Spleen (tissue), 11 donors: ENCODE results near the gene NR2C1. TPM values are rescaled to one million over a fixed set of nuclear protein-coding genes. Genes with fewer than 3 reads are reported as not detected.

Source experiments
- DNase-seq: peaks from one replicate; pipeline ENCODE4 v3.0.0-alpha.2; 2020
- H3K27ac ChIP-seq, 8 donors: fragments of 200-600 bp; sonication (generic) in 7 of 8; 1 replicate in 4 of 8; 2 replicates in 4 of 8; pipeline versions ENCODE4 v1.5.0 to v1.8.0; 2016 to 2021; ENCODE audit warnings: inconsistent platforms in 4 of 8, mild to moderate bottlenecking in 4 of 8, moderate library complexity in 1 of 8
- H3K27me3 ChIP-seq, 7 donors: fragments of 200-600 bp; sonication (generic) in 6 of 7; replicated peaks in 1 of 7; 1 replicate in 4 of 7; 2 replicates in 3 of 7; pipeline versions ENCODE4 v1.5.0 to v1.8.0; 2016 to 2021; ENCODE audit warnings: inconsistent platforms in 3 of 7, mild to moderate bottlenecking in 1 of 7
- H3K36me3 ChIP-seq, 6 donors: fragments of 200-600 bp; sonication (generic) in 5 of 6; 1 replicate in 4 of 6; 2 replicates in 2 of 6; pipeline versions ENCODE4 v1.5.0 to v1.8.0; 2016 to 2021; ENCODE audit warnings: inconsistent platforms in 2 of 6
- H3K4me1 ChIP-seq, 6 donors: fragments of 200-600 bp; sonication (generic) in 5 of 6; 1 replicate in 3 of 6; 2 replicates in 3 of 6; pipeline versions ENCODE4 v1.5.0 to v1.8.0; 2016 to 2021; ENCODE audit warnings: inconsistent platforms in 3 of 6
- H3K4me3 ChIP-seq, 8 donors: fragments of 200-600 bp; sonication (generic) in 7 of 8; 1 replicate in 4 of 8; 2 replicates in 4 of 8; pipeline versions ENCODE4 v1.5.0 to v1.8.0; 2016 to 2021; ENCODE audit warnings: inconsistent platforms in 4 of 8, mild to moderate bottlenecking in 4 of 8, moderate library complexity in 2 of 8
- H3K9me3 ChIP-seq, 8 donors: fragments of 200-600 bp; sonication (generic) in 7 of 8; 1 replicate in 4 of 8; 2 replicates in 4 of 8; pipeline versions ENCODE4 v1.5.0 to v1.8.0; 2016 to 2021; ENCODE audit warnings: inconsistent platforms in 4 of 8
- POLR2A ChIP-seq, 3 donors: fragments of 450-650 bp; IDR thresholded peaks; one replicate each; pipeline ENCODE4 v1.5.1; 2017; ENCODE audit warnings: antibody characterized with exemption in 3 of 3, mild to moderate bottlenecking in 1 of 3
- POLR2AphosphoS5 ChIP-seq, 3 donors: sonication (generic); formaldehyde crosslinking; IDR thresholded peaks; one replicate each; pipeline ENCODE4 v1.5.1; 2017; ENCODE audit warnings: antibody characterized with exemption in 3 of 3
- WGBS, 5 donors: extraction: QIAGEN DNeasy Blood & Tissue Kit in 3 of 5; methylation state at CpG; one replicate each; pipeline versions ENCODE4 v1.1.5 to v1.1.7; 2013 to 2018; 5-methylcytosine and 5-hydroxymethylcytosine counted together
- intact Hi-C: fragments of 100-400 bp; cut with DNase I; formaldehyde crosslinking; loops from one replicate; pipeline ENCODE4 v1.15.0; 2023; ENCODE audit warnings: low total_unique reads
- polyA plus RNA-seq, 3 donors: library from polyadenylated mRNA; stranded (reverse); fragments of 200-250 nt; gene quantifications; one replicate each; pipeline ENCODE4 v1.2.1, GENCODE V29; 2013
- total RNA-seq, 7 donors: library from RNA; depleted of rRNA in 3 of 7; stranded (reverse); fragments of >200 nt in 3 of 7; fragmentation: NEBNext Ultra II Directional in 4 of 7; extraction: Animal tissue kit (Norgen Biotek cat#: 25700) in 4 of 7; gene quantifications; one replicate each; pipeline versions ENCODE4 v1.1.0 to v1.2.1, GENCODE V29; 2016 to 2021
- TF ChIP-seq, protein P1 (sequence below), 11 experiments: fragments of 200-600 bp in 7 of 11; fragments of 450-650 bp in 4 of 11; sonication (generic) in 4 of 11; IDR thresholded peaks in 8 of 11; conservative IDR thresholded peaks in 3 of 11; 1 replicate in 7 of 11; 2 replicates in 4 of 11; pipeline versions ENCODE4 v1.4.0 to v1.8.0; 2016 to 2021; ENCODE audit warnings: antibody characterized with exemption in 11 of 11, inconsistent platforms in 4 of 11, mild to moderate bottlenecking in 1 of 11
- donor health status: healthy with polysubstance abuse.
- donor health status: DM: no; HTN: no; CAD: no; lungs with moderate emphysema.
- donor health status: DM: no; HTN: no; CAD: no.
- donor health status: Bipolar disorder and iron deficiency.
- donor health status: healthy.
- donor health status: DM: no; HTN: no; CAD: no.
- donor health status: DM: yes; HTN: yes; CAD: no.

The NR2C1 gene
- total and polyA plus RNA-seq, 10 donors = 30.2 to 133 (median 46.4) TPM

DNA sequence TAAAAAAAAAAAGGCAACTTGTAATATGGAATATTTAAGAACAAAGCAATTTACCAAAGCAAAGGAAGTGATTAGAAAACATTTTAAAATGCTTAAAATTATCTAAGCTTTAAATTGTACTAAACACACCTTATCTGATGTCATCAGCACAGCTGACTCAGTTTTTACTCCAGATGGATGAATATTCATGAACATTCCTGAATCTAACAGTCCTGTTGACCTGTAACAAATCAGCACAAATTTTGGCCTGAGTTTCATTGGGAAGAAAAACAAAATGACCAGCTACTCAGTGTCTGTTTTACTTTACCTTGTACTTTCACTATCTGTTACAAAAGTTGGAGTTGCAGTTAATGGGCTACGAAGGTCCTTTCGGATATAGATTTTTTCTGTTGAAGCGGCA, 16.0 kb downstream of the NR2C1 start:
- Histone ChIP-seq H3K27ac (no peak overlapping the region), H3K27me3 (no peaks in the 10 kb centered on the region), H3K4me1 (no peaks in the 10 kb centered on the region), H3K4me3 (no peak overlapping the region), H3K9me3 (no peaks in the 10 kb centered on the region), H3K36me3 (peaks cover 0 to 100% (median 82%) of the 10 kb centered on the region in 6 donors)
- TF ChIP-seq POLR2AphosphoS5 (IDR thresholded peaks at IDR 0.05) (no peak), POLR2A (IDR thresholded peaks at IDR 0.05) (no peak)
- TF ChIP-seq, protein P1, sequence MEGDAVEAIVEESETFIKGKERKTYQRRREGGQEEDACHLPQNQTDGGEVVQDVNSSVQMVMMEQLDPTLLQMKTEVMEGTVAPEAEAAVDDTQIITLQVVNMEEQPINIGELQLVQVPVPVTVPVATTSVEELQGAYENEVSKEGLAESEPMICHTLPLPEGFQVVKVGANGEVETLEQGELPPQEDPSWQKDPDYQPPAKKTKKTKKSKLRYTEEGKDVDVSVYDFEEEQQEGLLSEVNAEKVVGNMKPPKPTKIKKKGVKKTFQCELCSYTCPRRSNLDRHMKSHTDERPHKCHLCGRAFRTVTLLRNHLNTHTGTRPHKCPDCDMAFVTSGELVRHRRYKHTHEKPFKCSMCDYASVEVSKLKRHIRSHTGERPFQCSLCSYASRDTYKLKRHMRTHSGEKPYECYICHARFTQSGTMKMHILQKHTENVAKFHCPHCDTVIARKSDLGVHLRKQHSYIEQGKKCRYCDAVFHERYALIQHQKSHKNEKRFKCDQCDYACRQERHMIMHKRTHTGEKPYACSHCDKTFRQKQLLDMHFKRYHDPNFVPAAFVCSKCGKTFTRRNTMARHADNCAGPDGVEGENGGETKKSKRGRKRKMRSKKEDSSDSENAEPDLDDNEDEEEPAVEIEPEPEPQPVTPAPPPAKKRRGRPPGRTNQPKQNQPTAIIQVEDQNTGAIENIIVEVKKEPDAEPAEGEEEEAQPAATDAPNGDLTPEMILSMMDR (IDR thresholded peaks at IDR 0.05 in 8 of 11, conservative IDR thresholded peaks at IDR 0.05 in 3 of 11) = no peak
- DNase-seq = no peak
- WGBS, 5 donors = 93 to 99% (median 98%) methylated on average over 3 of the region's 3 CpGs
- intact Hi-C loops = no loop called here

DNA sequence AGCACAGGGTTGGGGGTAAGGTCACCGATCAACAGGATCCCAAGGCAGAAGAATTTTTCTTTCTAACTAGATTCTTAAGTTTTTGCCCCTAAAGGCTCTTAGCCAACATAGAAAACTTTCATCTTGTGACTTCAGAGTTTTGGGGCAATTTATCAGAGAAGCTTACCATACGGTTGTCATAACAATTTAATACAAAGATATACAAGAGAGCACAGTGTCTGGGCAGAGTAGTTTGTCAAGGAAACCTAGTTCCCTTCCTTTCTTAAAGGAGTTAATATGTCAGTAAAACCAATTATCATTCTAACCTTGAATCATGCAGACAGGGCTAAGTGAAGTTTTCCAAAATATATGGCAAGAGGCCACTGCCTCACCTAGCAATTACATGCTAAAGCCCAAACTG, 18.4 kb downstream of the NR2C1 start:
- Histone ChIP-seq H3K36me3 (peaks cover 0 to 100% (median 76%) of the 10 kb centered on the region in 6 donors), H3K9me3 (no peaks in the 10 kb centered on the region), H3K27me3 (no peaks in the 10 kb centered on the region), H3K4me1 (no peaks in the 10 kb centered on the region), H3K4me3 (no peak overlapping the region), H3K27ac (no peak overlapping the region)
- intact Hi-C loops = no loop called here
- 81 to 99% (median 83%) methylated on average over 2 of the region's 2 CpGs for WGBS, 5 donors
- no peak for DNase-seq
- TF ChIP-seq POLR2AphosphoS5 (IDR thresholded peaks at IDR 0.05) (no peak), POLR2A (IDR thresholded peaks at IDR 0.05) (no peak)
- TF ChIP-seq, protein P1 (IDR thresholded peaks at IDR 0.05 in 8 of 11, conservative IDR thresholded peaks at IDR 0.05 in 3 of 11) = no peak

DNA sequence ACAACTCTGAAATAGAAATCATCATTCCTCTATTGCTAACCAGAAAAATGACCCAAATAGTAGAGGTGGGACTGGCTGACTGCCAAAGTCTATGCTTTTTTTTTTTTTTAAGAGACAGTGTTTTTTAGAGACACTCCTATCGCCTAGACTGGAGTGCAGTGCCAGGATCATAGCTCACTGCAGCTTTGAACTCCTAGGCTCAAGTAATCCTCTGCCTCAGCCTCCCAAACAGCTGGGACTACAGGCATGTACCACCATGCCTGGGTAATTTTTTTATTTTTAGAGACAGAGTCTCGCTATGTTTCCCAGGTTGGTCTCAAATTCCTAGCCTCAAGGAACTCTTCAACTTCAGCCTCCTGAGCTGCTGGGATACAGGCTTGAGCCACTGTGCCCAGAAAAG, 19.2 kb downstream of the NR2C1 start:
- Histone ChIP-seq H3K9me3 (no peaks in the 10 kb centered on the region), H3K27me3 (no peaks in the 10 kb centered on the region), H3K36me3 (peaks cover 0 to 100% (median 72%) of the 10 kb centered on the region in 6 donors), H3K4me3 (no peak overlapping the region), H3K4me1 (no peaks in the 10 kb centered on the region), H3K27ac (no peak overlapping the region)
- no peak for DNase-seq
- no peak for TF ChIP-seq POLR2AphosphoS5 (IDR thresholded peaks at IDR 0.05)
- intact Hi-C loops = no loop called here
- WGBS, 5 donors = 84 to 96% (median 93%) methylated on average over 2 of the region's 2 CpGs

DNA sequence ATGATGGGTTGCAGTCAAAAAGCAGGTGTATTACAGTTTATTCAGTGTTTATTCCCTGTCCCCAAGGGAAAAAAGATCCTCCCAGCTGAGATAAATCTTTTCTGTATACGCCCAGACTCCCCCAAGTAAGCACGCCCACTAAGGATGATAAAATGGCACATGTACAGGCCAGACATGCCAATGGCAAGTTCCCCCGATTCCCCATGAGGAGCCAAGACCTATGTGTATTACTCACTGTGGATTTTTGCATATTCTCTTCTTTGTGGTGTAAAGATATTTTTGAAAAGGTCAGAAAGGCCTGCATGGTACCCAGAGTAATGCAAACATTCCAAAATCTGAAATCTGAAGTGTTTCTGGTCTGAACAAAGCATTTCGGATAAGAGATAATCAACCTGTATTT, 22.2 kb downstream of the NR2C1 start:
- H3K36me3 ChIP-seq = peaks cover 0 to 100% (median 66%) of the 10 kb centered on the region in 6 donors
- WGBS, 5 donors = 91 to 98% (median 94%) methylated on average over 4 of the region's 4 CpGs
- no peak for DNase-seq

More for the DNA sequence above, 22.2 kb downstream of the NR2C1 start:
- intact Hi-C loops = no loop called here
- no peak overlapping the region for H3K4me3 ChIP-seq
- no peaks in the 10 kb centered on the region for H3K27me3 ChIP-seq
- no peak for TF ChIP-seq POLR2AphosphoS5 (IDR thresholded peaks at IDR 0.05)
- TF ChIP-seq, protein P1 (IDR thresholded peaks at IDR 0.05 in 8 of 11, conservative IDR thresholded peaks at IDR 0.05 in 3 of 11) = no peak
- TF ChIP-seq POLR2A (IDR thresholded peaks at IDR 0.05) = no peak
- H3K4me1 ChIP-seq = no peaks in the 10 kb centered on the region
- H3K27ac ChIP-seq = no peak overlapping the region
- H3K9me3 ChIP-seq = no peaks in the 10 kb centered on the region
